Upper lobe of left lung (tissue), 4 donors: Measurements from ENCODE around the gene RHBDD2.

Source experiments
- CTCF ChIP-seq, 6 experiments: fragments of 450-650 bp in 4 of 6; fragments of 200-600 bp in 2 of 6; sonication (generic) in 2 of 6; IDR thresholded peaks; one replicate each; pipeline ENCODE4 v1.5.1; 2016 to 2019; ENCODE audit warnings: antibody characterized with exemption in 6 of 6
- POLR2AphosphoS5 ChIP-seq, 2 donors: sonication (generic); formaldehyde crosslinking; IDR thresholded peaks; one replicate each; pipeline ENCODE4 v1.5.1; 2017; ENCODE audit warnings: antibody characterized with exemption in 2 of 2

- TF ChIP-seq CTCF (IDR thresholded peaks at IDR 0.05) (no peak), POLR2AphosphoS5 (IDR thresholded peaks at IDR 0.05) (no peak)
Measured at GRCh38 chr7:75906991-75907667, 28.3 kb downstream of the RHBDD2 start.
